GM18526 (cell line): ENCODE data around the gene GLIS1.

Experiments used
- POLR2A ChIP-seq: IDR thresholded peaks from 3 replicates; pipeline ENCODE4 v1.6.1; 2011; ENCODE audit not compliant: insufficient read length; ENCODE audit errors: extremely low read depth

The GLIS1 gene

DNA sequence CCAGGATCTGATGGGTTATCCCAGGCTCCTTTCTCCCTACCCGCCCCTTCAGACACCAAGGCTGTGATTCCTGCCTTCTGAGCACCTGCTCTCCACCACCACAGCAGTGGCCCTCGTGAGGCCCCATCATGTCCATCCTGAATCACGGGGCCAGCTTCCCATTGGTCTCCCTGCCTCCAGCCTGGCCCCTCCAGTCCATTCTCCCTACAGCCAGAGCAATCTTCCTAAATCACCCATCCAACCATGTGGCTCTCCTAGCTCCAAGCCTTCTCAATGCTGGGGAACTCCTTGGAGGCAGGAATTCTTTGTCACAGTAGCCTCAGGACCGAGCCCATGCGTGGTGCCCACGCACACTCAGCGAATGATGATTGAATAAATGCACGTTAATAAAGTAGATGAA is 8.9 kb upstream of the GLIS1 start:
- TF ChIP-seq POLR2A = no peak

DNA sequence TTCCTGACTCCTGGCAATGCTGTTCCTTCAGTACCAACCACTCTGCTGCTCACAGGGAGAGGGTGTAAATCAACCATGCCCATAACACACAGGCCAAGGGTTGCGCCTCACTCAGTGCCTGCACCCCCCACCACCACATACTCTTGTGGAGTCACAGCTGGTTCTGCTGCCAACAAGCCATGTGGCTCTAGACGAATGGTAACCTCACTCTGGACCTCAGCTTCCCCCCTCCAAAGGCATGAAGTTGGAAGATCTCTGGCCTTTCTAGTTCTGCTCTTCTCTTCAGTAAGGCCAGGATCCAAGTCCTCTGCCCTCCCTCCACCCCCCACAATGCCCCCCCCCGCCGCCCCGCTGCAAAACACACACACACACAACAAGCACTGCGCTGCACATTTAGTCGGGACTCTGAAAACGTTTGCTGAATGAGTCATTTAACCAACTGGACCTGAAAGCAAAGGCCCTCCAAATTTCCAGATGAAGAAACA is 1.7 kb upstream of the GLIS1 start:
- no peak for TF ChIP-seq POLR2A

DNA sequence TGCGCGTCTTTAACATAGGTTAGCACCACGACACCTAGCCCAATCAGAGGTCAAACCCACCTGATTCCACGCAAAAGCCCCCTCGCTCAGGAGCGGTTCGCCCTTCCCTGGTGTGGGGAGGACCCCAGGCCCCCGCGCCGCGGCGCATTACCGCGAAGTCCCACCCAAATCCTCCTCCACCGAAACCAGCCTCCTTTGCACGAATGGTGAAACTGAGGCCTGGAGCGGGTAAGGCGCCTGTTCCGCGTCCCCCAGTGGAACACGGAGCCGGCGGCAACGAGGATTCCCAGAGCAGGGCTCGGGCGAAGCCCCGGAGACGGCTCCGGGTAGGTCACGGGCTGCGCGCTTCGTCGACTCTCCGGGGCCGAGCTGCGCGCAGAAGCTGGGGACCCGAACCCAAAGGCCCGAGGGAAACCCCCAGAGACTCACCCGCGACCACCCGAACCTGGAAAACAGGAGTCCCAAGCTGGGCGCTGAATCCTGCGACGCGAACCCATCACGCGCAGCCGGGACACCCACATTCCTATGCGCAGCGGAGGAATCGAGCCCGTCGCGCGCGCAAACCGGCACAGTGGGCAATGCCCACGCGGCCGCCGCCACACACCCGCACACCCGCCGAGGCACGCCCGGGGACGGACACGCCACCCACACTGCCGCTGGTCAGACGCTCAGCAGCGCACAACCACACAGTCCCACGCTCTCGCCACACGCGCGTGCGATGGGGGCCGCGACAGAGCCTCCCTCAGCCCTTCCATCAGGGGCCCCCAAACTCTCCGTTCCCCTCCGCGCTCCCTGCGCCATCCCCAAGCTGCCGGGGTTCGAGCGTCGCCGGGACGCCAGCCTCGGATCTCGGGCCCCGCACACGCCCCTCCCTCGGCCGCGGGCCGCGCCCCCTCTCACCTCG is 507 bp downstream of the GLIS1 start:
- no peak for TF ChIP-seq POLR2A

DNA sequence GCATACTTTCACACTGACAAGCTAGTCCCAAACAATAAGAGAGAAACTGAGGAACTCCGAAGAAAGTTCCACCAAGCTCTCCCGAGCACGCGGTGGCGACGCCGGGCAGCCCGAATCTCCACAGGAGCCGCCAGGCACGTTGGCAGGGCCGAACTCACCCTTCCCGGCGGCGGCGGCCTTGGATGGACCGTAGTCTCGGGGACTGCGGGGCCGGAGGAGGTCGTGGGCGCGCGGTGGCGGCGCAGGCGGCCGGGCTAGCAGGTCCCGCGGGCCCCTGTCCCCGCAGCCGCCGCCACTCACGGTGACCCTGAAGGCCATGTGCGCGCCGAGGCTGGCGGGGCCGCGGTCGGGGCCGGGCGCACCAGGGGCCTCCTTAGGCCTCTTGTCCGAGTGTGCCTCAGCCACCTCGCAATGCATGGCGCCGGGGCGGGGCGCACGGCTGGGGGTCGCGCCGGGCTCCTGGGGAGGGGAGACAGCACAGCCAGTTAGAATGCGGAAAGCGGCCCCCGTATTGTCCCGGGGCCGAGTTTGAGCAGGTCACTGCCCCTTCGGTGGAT is 1.2 kb downstream of the GLIS1 start:
- no peak for TF ChIP-seq POLR2A

DNA sequence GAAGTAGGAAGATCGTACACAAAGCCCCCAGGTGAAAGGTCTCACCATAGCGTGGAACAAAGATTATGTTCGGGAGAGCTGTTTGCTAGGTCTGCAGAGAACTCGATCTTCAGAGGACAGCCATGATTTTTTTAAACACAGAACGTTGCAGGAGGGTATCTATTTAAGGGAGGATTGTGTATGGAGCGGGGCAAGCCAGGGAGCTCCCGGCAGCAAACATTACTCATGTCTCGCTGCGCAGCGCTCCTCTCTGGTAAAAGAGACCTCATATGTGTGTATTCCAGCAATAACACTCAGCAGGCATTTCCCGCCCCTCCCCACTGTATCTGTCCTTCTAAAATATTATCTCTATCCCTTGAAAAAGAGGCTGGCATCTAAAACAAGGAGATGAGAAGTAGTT is 2.7 kb downstream of the GLIS1 start:
- no peak for TF ChIP-seq POLR2A

DNA sequence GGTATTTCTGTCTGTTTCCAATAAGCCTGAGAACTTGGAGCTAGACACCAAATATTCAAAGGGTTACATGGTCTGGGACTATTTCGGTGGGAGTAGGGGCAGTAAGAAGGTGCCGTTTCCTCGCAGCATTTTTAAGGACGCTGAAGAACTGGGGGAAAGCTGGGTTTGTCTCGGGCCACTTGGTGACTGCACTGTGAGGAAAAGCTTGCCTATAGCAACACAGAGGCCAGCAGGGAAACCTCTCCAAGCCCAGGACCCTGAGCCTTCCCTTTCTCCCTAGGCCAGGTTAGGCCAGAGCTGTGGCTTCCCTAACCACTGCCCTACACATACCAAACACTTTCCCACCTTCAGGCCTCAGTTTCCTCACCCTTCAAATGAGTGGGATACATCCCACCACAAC is 3.3 kb downstream of the GLIS1 start:
- TF ChIP-seq POLR2A = no peak

DNA sequence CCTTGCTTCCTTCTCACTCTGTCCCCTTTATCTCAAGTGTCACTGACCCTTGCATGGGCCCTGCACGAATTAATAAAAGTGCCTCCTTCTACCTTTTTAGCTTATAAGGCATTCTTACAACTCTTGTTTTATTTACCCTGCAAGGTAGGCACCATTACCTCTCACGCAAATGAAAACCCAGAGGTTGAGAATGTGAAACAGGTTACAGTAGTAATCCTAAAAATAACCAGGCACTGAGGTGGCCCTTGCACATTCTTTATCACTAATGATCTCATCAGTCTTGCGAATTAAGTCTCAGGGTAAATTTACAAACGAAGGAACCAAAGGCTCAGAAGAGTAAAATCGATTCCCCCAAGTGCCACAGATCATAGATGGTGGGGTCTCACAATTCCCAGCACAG is 3.7 kb downstream of the GLIS1 start:
- no peak for TF ChIP-seq POLR2A

DNA sequence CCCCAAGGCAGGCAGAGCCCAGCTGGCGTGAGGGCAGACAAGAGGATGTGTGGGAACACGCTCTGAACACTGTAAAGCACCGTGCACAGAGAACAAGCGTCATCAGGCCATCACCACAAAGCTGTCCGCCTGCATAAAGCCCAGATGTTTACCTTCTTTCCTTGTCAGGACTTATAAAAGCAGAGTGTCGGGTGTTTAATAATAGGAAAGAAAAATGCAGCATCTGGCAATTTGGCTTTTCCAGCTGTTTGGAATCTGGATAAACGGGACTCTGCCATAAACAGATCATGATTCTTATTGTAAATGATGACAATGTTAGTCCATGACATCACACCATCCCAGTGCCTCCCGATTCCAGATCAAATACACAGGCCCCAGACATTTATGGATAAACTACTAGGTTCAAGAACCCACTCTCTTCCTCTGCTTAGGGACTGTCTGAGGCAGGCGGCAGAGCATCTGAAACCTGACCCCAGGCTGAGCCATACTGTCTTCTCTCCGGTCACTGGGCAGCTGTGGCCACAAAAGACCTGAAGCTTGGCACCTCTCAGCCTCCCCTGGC is 4.2 kb downstream of the GLIS1 start:
- TF ChIP-seq POLR2A = no peak

DNA sequence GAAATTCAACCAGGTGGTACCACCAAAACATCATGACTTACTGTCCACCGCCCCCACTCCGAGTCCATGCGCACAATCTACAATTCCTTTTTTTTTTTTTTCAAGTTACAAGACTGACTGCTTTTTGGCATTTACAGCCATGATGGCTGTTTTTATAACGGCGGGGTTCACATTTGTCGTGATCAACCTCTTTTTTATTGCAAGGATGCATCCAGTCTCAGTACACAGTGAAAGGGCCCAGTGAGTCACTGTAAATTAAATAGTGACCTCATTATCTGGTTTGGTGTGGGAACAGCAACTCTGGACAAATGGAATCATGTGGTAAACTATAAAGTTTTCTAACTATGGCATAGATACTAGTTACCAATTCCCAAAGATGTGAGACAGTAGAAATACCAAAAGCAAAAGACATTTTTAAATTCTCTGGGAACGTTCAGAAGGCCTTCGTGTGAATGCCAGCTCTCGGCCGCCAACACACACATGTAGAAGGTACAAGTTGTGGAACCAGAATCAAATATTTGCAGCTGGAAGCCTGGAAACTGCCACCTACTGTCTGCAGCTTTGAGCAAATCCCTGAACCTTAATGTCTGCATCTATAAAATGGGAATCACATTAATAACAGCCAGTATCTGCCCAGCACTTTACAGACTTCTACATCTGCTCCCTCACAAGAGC is 4.9 kb downstream of the GLIS1 start:
- no peak for TF ChIP-seq POLR2A

DNA sequence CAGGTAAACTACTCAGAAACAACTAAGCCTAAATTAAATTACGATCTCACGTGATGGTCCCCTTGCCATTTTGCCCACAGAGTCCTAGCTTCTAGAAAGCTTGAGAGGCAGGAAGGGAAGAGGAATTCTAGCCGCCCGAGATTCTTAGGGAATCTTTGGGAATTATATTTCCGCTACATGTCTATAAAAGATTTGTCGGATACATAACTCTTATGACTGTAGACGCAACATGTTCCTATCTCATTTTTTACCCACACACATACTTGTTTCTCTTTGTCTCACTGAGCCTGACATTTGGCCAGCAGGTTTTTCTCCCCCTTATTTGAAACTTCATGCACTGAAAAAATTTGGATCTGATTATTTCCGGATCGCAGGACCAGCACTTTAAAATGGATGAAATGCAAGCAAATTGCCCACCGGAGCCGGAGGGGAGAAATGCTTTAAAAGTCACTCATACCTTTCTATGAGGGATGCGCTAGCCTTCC is 5.5 kb downstream of the GLIS1 start:
- no peak for TF ChIP-seq POLR2A

DNA sequence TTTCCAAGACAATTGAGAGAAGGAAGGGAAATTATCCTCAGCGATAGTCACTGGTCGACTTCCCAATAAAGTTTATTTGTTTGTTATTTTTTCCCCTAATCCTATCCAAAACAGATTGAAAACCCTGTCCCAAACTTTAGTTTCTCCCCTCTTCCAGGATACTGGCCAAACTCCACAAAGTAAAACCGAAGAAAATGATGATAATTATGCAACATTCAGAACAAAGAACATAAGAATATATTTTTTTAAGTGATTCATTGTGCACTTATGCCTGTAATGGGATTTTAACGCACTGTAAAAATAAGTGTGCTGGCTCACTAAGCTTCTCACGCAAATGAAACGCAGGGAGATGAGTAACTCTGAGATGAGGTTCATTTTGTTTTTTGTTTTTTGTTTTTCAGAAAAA is 6.0 kb downstream of the GLIS1 start:
- no peak for TF ChIP-seq POLR2A

DNA sequence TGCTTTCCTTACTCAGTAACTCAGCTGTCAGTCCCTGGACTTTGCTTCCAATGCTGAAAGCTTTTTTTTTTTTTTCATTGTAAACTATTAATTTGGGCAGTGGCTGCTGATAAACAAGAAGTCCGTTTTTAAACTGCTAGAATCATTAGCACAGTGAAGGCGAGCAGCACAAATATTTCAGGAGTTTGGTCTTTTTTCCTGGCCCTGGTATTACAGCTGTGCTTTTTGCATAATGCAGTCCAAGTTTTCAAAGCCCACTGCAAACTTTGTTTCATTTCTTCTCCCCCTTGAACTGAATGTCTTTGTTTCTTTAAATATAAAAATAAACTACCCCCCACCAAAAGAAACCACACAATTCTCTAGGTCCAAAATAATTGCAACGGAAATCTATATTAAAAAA is 6.6 kb downstream of the GLIS1 start:
- no peak for TF ChIP-seq POLR2A

DNA sequence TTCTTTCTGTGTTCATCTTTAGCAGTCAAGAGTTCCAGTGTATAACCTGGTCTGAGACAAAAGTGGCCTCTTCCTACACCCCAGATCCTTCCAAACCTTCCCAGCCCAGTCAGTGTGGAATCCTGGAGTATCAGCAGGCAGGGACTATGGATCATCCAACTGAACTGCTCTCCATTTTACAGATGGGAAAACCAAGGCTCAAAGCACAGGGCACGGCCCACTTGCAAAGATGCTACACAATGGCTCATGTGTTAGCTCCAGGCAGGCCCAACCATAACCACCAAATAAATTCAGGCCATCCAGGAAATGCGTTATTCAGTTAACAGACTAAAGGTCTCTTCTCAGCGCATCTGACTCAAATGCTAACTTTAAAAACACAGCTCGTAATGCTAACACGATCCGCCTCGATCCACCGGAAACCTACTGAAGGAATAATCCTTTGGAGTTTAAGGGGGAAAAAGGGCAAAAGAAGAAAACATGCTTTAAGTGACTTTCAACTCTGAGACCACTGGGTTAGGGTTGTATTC is 7.1 kb downstream of the GLIS1 start:
- no peak for TF ChIP-seq POLR2A

DNA sequence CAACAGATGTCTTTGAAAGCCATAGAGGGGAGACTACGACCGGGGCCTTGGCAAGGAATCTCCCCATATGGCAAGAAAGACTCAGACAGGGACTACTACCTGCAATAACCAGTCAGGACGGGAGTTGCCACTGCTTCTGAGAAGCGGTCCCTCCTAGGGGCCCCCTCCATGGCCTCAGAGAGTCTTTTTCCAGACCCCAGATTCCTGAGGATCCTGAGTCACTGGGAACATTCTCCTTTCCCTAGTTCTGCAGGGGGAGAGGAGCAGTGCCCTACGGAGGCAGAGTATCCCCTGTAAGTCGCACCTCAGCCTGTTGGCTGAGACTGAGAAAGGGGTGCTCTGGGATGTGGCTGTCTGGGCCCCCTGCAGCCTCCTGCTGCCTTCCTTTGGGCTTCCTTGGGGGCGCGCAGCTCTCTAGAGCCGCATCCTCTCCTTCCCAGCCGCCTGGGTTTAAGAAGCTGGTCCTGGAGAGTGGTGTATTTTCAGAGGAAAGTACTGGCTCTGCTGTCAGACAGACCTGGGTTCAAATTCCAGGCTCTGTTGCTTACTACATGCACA is 7.8 kb downstream of the GLIS1 start:
- no peak for TF ChIP-seq POLR2A

DNA sequence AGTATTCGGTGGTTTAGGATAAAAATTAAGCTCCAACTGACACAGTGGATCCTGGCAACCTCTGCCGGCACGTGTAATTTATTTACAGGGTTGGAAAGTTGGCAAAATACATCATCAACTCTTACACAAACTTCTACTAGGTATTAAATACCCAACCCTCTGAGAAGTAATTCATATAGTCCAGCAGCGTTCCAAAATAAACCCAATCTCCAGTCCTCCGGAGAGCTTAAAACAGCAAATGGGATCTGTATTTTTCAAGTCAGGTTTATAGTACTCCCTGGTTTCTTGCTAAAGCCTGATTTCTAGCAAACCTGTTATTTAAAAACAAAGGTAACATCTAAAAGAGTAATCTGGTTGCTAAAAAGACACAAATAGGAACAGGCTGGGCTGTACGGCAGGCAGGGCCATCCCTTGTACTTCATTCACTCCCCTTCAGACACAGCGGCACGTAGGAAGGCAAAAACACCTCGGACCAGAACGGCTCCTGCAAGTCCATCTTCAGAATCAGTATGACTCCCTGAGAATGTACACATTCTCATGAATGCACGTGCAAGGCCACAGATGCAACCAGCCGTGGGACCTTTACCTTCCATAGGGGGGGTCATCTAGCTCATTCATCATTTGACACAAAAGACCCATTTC is 8.6 kb downstream of the GLIS1 start:
- TF ChIP-seq POLR2A = no peak
